ENCODE measurements around the gene TSPAN5.

The TSPAN5 gene

DNA sequence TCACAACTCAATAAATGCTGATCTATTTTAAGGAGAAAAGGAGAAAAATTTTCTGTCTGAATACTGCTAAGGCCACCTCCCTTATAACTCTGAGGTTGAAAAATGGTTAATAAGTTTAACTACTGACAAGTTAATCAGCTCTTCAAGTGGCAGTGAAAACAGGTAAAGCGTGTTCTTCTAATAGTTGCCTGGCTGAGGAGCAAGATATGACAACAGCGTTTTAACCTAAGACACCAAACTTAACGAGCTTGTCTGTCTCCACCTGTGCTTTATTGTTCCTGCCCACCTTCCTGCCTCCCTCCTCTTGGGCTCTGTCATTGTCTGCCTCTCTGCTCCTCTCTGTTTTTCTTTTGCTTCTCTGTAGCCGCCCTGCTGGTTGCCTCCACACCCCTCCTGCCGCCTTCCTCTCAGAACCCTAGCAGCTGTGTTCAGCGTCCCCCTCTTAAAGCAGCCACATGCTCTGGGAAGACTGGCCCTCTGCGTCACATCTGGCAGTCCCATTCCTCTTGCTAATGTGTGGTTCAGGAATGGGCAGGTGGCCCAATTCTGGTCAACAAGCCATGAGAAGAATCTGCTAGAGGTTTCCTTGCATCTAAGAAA lies 4.3 kb upstream of the TSPAN5 start (continued):
- TF ChIP-seq, protein P1, sequence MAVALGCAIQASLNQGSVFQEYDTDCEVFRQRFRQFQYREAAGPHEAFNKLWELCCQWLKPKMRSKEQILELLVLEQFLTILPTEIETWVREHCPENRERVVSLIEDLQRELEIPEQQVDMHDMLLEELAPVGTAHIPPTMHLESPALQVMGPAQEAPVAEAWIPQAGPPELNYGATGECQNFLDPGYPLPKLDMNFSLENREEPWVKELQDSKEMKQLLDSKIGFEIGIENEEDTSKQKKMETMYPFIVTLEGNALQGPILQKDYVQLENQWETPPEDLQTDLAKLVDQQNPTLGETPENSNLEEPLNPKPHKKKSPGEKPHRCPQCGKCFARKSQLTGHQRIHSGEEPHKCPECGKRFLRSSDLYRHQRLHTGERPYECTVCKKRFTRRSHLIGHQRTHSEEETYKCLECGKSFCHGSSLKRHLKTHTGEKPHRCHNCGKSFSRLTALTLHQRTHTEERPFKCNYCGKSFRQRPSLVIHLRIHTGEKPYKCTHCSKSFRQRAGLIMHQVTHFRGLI (tag by site-specific recombination; IDR thresholded peaks at IDR 0.05): no peak
- no peak for TF ChIP-seq ZNF585B (tag by site-specific recombination; IDR thresholded peaks at IDR 0.05)
- no peak for TF ChIP-seq ZNF404 (tag by site-specific recombination; IDR thresholded peaks at IDR 0.05)
- TF ChIP-seq ZNF37A (tag by site-specific recombination; IDR thresholded peaks at IDR 0.05): no peak
- no peak for TF ChIP-seq MZF1 (tag by site-specific recombination; IDR thresholded peaks at IDR 0.05; ENCODE audit: borderline replicate concordance)
- no peak for TF ChIP-seq ZNF433 (tag by site-specific recombination; IDR thresholded peaks at IDR 0.05; ENCODE audit: low read depth)
- TF ChIP-seq, protein P2, sequence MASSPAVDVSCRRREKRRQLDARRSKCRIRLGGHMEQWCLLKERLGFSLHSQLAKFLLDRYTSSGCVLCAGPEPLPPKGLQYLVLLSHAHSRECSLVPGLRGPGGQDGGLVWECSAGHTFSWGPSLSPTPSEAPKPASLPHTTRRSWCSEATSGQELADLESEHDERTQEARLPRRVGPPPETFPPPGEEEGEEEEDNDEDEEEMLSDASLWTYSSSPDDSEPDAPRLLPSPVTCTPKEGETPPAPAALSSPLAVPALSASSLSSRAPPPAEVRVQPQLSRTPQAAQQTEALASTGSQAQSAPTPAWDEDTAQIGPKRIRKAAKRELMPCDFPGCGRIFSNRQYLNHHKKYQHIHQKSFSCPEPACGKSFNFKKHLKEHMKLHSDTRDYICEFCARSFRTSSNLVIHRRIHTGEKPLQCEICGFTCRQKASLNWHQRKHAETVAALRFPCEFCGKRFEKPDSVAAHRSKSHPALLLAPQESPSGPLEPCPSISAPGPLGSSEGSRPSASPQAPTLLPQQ (tag by site-specific recombination; IDR thresholded peaks at IDR 0.05): peak; percentile 30; the same call in 1 of the 2 replicates
- no peak for TF ChIP-seq YY2 (tag by site-specific recombination; IDR thresholded peaks at IDR 0.05)
- no peak for TF ChIP-seq ZBTB17 (tag by site-specific recombination; IDR thresholded peaks at IDR 0.05)
- no peak for TF ChIP-seq WT1 (tag by site-specific recombination; IDR thresholded peaks at IDR 0.05)
- TF ChIP-seq, protein P3, sequence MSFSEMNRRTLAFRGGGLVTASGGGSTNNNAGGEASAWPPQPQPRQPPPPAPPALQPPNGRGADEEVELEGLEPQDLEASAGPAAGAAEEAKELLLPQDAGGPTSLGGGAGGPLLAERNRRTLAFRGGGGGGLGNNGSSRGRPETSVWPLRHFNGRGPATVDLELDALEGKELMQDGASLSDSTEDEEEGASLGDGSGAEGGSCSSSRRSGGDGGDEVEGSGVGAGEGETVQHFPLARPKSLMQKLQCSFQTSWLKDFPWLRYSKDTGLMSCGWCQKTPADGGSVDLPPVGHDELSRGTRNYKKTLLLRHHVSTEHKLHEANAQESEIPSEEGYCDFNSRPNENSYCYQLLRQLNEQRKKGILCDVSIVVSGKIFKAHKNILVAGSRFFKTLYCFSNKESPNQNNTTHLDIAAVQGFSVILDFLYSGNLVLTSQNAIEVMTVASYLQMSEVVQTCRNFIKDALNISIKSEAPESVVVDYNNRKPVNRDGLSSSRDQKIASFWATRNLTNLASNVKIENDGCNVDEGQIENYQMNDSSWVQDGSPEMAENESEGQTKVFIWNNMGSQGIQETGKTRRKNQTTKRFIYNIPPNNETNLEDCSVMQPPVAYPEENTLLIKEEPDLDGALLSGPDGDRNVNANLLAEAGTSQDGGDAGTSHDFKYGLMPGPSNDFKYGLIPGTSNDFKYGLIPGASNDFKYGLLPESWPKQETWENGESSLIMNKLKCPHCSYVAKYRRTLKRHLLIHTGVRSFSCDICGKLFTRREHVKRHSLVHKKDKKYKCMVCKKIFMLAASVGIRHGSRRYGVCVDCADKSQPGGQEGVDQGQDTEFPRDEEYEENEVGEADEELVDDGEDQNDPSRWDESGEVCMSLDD (tag by site-specific recombination; IDR thresholded peaks at IDR 0.05): no peak
- TF ChIP-seq ZNF548 (tag by site-specific recombination; IDR thresholded peaks at IDR 0.05): no peak
- TF ChIP-seq, protein P4, sequence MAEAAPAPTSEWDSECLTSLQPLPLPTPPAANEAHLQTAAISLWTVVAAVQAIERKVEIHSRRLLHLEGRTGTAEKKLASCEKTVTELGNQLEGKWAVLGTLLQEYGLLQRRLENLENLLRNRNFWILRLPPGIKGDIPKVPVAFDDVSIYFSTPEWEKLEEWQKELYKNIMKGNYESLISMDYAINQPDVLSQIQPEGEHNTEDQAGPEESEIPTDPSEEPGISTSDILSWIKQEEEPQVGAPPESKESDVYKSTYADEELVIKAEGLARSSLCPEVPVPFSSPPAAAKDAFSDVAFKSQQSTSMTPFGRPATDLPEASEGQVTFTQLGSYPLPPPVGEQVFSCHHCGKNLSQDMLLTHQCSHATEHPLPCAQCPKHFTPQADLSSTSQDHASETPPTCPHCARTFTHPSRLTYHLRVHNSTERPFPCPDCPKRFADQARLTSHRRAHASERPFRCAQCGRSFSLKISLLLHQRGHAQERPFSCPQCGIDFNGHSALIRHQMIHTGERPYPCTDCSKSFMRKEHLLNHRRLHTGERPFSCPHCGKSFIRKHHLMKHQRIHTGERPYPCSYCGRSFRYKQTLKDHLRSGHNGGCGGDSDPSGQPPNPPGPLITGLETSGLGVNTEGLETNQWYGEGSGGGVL (tag by site-specific recombination; IDR thresholded peaks at IDR 0.05): no peak
- peak; percentile 57; the same call in 1 of the 2 replicates for TF ChIP-seq EGR2 (tag by site-specific recombination; IDR thresholded peaks at IDR 0.05; ENCODE audit: low read depth)

DNA sequence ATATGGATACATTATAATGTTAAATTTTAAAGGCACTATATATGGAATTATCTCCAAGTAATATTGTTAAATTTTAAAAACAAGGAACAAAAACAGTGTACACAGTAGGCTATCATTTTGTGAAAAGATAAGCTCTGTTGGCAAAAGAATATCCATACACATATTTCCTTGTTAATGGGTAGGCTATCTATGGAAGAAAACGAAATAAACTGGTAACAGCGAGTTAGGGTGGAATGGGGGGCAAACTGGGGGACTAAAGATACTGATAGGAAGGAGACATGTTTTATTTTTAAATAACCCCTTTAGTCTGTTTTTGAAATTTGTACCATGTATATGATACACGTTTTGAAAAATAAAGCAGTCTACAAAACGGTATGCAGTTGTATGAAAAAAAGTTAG lies 3.6 kb upstream of the TSPAN5 start:
- H3K4me1 ChIP-seq (ENCODE audit: control insufficient read depth, insufficient read depth, low read length): no peaks in the 10 kb centered on the region
- CTCF ChIA-PET: interaction anchor here (1.9 kb wide), 1 partner anchor 195 kb away, joined by 4 read pairs; no protein-coding TSS in a partner anchor
- no peaks in the 10 kb centered on the region for H3K9me3 ChIP-seq (ENCODE audit: control insufficient read depth, insufficient read depth, low read depth, low read length)
- no peak overlapping the region for H3K27ac ChIP-seq (ENCODE audit: extremely low read depth, low read depth, low read length)
- no peaks in the 10 kb centered on the region for H3K36me3 ChIP-seq (ENCODE audit: control insufficient read depth in 2 of 2, insufficient read depth in 1 of 2, low read length in 2 of 2)
- H3K4me3 ChIP-seq (ENCODE audit: low read depth, low read length): no peak overlapping the region
- POLR2A ChIA-PET: no interaction called here
- TF ChIP-seq ZNF624 (tag by site-specific recombination; IDR thresholded peaks at IDR 0.05): no peak
- no peak for TF ChIP-seq OVOL3 (tag by site-specific recombination; IDR thresholded peaks at IDR 0.05)
- TF ChIP-seq ZNF112 (tag by site-specific recombination; IDR thresholded peaks at IDR 0.05): no peak
- no peak for TF ChIP-seq ZNF76 (tag by site-specific recombination; IDR thresholded peaks at IDR 0.05; ENCODE audit: borderline replicate concordance, low read depth)
- TF ChIP-seq, protein P5, sequence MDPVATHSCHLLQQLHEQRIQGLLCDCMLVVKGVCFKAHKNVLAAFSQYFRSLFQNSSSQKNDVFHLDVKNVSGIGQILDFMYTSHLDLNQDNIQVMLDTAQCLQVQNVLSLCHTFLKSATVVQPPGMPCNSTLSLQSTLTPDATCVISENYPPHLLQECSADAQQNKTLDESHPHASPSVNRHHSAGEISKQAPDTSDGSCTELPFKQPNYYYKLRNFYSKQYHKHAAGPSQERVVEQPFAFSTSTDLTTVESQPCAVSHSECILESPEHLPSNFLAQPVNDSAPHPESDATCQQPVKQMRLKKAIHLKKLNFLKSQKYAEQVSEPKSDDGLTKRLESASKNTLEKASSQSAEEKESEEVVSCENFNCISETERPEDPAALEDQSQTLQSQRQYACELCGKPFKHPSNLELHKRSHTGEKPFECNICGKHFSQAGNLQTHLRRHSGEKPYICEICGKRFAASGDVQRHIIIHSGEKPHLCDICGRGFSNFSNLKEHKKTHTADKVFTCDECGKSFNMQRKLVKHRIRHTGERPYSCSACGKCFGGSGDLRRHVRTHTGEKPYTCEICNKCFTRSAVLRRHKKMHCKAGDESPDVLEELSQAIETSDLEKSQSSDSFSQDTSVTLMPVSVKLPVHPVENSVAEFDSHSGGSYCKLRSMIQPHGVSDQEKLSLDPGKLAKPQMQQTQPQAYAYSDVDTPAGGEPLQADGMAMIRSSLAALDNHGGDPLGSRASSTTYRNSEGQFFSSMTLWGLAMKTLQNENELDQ (tag by site-specific recombination; IDR thresholded peaks at IDR 0.05; ENCODE audit: low read depth): no peak
- no peak for TF ChIP-seq ZFP69B (tag by site-specific recombination; IDR thresholded peaks at IDR 0.05)
- TF ChIP-seq, protein P6, sequence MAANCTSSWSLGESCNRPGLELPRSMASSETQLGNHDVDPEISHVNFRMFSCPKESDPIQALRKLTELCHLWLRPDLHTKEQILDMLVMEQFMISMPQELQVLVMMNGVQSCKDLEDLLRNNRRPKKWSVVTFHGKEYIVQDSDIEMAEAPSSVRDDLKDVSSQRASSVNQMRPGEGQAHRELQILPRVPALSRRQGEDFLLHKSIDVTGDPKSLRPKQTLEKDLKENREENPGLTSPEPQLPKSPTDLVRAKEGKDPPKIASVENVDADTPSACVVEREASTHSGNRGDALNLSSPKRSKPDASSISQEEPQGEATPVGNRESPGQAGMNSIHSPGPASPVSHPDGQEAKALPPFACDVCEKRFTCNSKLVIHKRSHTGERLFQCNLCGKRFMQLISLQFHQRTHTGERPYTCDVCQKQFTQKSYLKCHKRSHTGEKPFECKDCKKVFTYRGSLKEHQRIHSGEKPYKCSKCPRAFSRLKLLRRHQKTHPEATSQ (tag by site-specific recombination; IDR thresholded peaks at IDR 0.05): no peak
- no peak for TF ChIP-seq ZBTB17 (tag by site-specific recombination; IDR thresholded peaks at IDR 0.05)
- TF ChIP-seq, protein P7, sequence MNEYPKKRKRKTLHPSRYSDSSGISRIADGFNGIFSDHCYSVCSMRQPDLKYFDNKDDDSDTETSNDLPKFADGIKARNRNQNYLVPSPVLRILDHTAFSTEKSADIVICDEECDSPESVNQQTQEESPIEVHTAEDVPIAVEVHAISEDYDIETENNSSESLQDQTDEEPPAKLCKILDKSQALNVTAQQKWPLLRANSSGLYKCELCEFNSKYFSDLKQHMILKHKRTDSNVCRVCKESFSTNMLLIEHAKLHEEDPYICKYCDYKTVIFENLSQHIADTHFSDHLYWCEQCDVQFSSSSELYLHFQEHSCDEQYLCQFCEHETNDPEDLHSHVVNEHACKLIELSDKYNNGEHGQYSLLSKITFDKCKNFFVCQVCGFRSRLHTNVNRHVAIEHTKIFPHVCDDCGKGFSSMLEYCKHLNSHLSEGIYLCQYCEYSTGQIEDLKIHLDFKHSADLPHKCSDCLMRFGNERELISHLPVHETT (tag by site-specific recombination; IDR thresholded peaks at IDR 0.05): no peak

All from HEK293 (cell line).